CD4-positive, alpha-beta memory T cell (primary cell): ENCODE results near the gene PLA1A. TPM values are rescaled to one million over a fixed set of nuclear protein-coding genes. Genes with fewer than 3 reads are reported as not detected.

Source experiments
- CTCF ChIA-PET: fragments of 350-600 bp; sonication (Branson Sonifier 250); formaldehyde crosslinking; loops from one replicate; lab custom pipeline; 2021; ENCODE audit warnings: inconsistent platforms; ENCODE audit not compliant: partially characterized antibody; lab: Charles Lee
- POLR2A ChIA-PET: fragments of 350-600 bp; sonication (Branson Sonifier 250); formaldehyde crosslinking; loops from one replicate; lab custom pipeline; 2021; ENCODE audit not compliant: partially characterized antibody; lab: Charles Lee
- DNase-seq, 5 donors: peaks; one replicate each; pipeline versions ENCODE4 v3.0.0 to v3.0.0-alpha.2; 2020 to 2022; ENCODE audit warnings: mixed read lengths in 1 of 5
- H3K27ac ChIP-seq: one replicate; pipeline ENCODE4 v1.7.0; 2013; ENCODE audit warnings: low read depth, low read length
- H3K27me3 ChIP-seq: 2 replicates; pipeline ENCODE4 v1.7.0; 2013; ENCODE audit warnings: mild to moderate bottlenecking, low read length, moderate library complexity; ENCODE audit not compliant: insufficient read depth
- H3K36me3 ChIP-seq: 2 replicates; pipeline ENCODE4 v1.7.0; 2013; ENCODE audit warnings: mild to moderate bottlenecking, low read length, moderate library complexity; ENCODE audit not compliant: insufficient read depth
- H3K4me1 ChIP-seq: 2 replicates; pipeline ENCODE4 v1.7.0; 2013; ENCODE audit warnings: mild to moderate bottlenecking, low read length, moderate library complexity; ENCODE audit not compliant: insufficient read depth
- H3K4me3 ChIP-seq, 2 donors: one replicate each; pipeline ENCODE4 v1.7.0; 2013; ENCODE audit warnings: low read length in 2 of 2, mild to moderate bottlenecking in 1 of 2
- H3K9me3 ChIP-seq, 2 donors: one replicate each; pipeline ENCODE4 v1.7.0; 2013; ENCODE audit warnings: low read length in 2 of 2, control low read depth in 1 of 2; ENCODE audit not compliant: control insufficient read depth in 1 of 2
- H3K27ac Mint-ChIP-seq, 7 donors: one replicate each; pipeline ENCODE4 v1.8.0; 2020 to 2021; ENCODE audit warnings: mixed read lengths in 7 of 7, mild to moderate bottlenecking in 6 of 7, inconsistent platforms in 3 of 7, moderate library complexity in 3 of 7
- H3K27me3 Mint-ChIP-seq, 2 donors: one replicate each; pipeline ENCODE4 v1.8.0; 2020 to 2021; ENCODE audit warnings: mixed read lengths in 2 of 2
- H3K36me3 Mint-ChIP-seq, 2 donors: one replicate each; pipeline ENCODE4 v1.8.0; 2020 to 2021; ENCODE audit warnings: mixed read lengths in 2 of 2, inconsistent platforms in 1 of 2, mild to moderate bottlenecking in 1 of 2
- H3K4me1 Mint-ChIP-seq, 4 donors: one replicate each; pipeline ENCODE4 v1.8.0; 2020 to 2021; ENCODE audit warnings: mixed read lengths in 4 of 4, mild to moderate bottlenecking in 1 of 4
- H3K4me3 Mint-ChIP-seq, 8 donors: one replicate each; pipeline ENCODE4 v1.8.0; 2020 to 2021; ENCODE audit warnings: mixed read lengths in 8 of 8, mild to moderate bottlenecking in 7 of 8, moderate library complexity in 6 of 8, inconsistent platforms in 3 of 8
- H3K9me3 Mint-ChIP-seq, 8 donors: one replicate each; pipeline ENCODE4 v1.8.0; 2020 to 2021; ENCODE audit warnings: mixed read lengths in 8 of 8, mild to moderate bottlenecking in 5 of 8, inconsistent platforms in 3 of 8, moderate library complexity in 1 of 8
- intact Hi-C: fragments of 100-400 bp; cut with micrococcal nuclease; formaldehyde crosslinking; loops from one replicate; pipeline ENCODE4 v1.15.1; 2023
- polyA plus RNA-seq, 2 donors: library from polyadenylated mRNA; unstranded; fragments of 300-500 nt; fragmentation: Illumina TruSeq; gene quantifications; one replicate each; pipeline ENCODE4 v1.2.3, GENCODE V29; 2021
- total RNA-seq, 2 experiments: library from RNA; stranded (reverse); gene quantifications; one replicate each; pipeline ENCODE4 v1.2.3, GENCODE V29; 2021

The PLA1A gene
- total and polyA plus RNA-seq, 4 experiments from 2014 or later = not detected

- intact Hi-C loops = no loop called here
- DNase-seq = peak in 1 of 5 donors; percentile 49
- no peaks in the 10 kb centered on the region for H3K27me3 ChIP-seq
- H3K27ac ChIP-seq = no peak overlapping the region
- POLR2A ChIA-PET = interaction anchor here (1.0 kb wide), 1 partner anchor 49 kb away, joined by 3 read pairs; the partner anchor contains the start of gene COX17
- Mint-ChIP-seq H3K27me3 (peaks cover 1 to 2% of the 10 kb centered on the region in 2 donors), H3K9me3 (no peaks in the 10 kb centered on the region), H3K4me3 (peak overlapping the region in 2 of 8 donors; percentile 43 to 54), H3K27ac (peak overlapping the region in 2 of 7 donors; percentile 58 to 75), H3K36me3 (no peaks in the 10 kb centered on the region), H3K4me1 (peaks cover 19 to 36% (median 24%) of the 10 kb centered on the region in 4 donors)
- no peaks in the 10 kb centered on the region for H3K9me3 ChIP-seq
- peaks cover 34% of the 10 kb centered on the region for H3K4me1 ChIP-seq
- H3K36me3 ChIP-seq = no peaks in the 10 kb centered on the region
- CTCF ChIA-PET = no interaction called here
- no peak overlapping the region for H3K4me3 ChIP-seq
These were observed 31.2 kb downstream of the PLA1A start for GRCh38 chr3:119628816-119629445.

GRCh38 chr3:119630128-119630879 lies 32.6 kb downstream of the PLA1A start:
- Mint-ChIP-seq H3K4me1 (peaks cover 19 to 36% (median 24%) of the 10 kb centered on the region in 4 donors), H3K27me3 (peaks cover 0 to 2% of the 10 kb centered on the region in 2 donors), H3K27ac (no peak overlapping the region), H3K9me3 (no peaks in the 10 kb centered on the region), H3K4me3 (no peak overlapping the region), H3K36me3 (no peaks in the 10 kb centered on the region)
- CTCF ChIA-PET = no interaction called here
- H3K9me3 ChIP-seq = no peaks in the 10 kb centered on the region
- H3K27me3 ChIP-seq = no peaks in the 10 kb centered on the region
- H3K27ac ChIP-seq = no peak overlapping the region
- peaks cover 34% of the 10 kb centered on the region for H3K4me1 ChIP-seq
- no peak overlapping the region for H3K4me3 ChIP-seq
- POLR2A ChIA-PET = no interaction called here
- no peak for DNase-seq
- intact Hi-C loops = no loop called here
- H3K36me3 ChIP-seq = no peaks in the 10 kb centered on the region

- Mint-ChIP-seq H3K27ac (no peak overlapping the region), H3K27me3 (peaks cover 0 to 2% of the 10 kb centered on the region in 2 donors), H3K9me3 (no peaks in the 10 kb centered on the region), H3K4me3 (no peak overlapping the region), H3K36me3 (no peaks in the 10 kb centered on the region), H3K4me1 (peaks cover 17 to 35% (median 22%) of the 10 kb centered on the region in 4 donors)
- H3K4me3 ChIP-seq = no peak overlapping the region
- no peak for DNase-seq
- no peaks in the 10 kb centered on the region for H3K9me3 ChIP-seq
- no peaks in the 10 kb centered on the region for H3K27me3 ChIP-seq
- no peak overlapping the region for H3K27ac ChIP-seq
- ChIA-PET POLR2A (no interaction called here), CTCF (no interaction called here)
- peaks cover 32% of the 10 kb centered on the region for H3K4me1 ChIP-seq
- H3K36me3 ChIP-seq = no peaks in the 10 kb centered on the region
- intact Hi-C loops = no loop called here
These were observed 33.2 kb downstream of the PLA1A start for GRCh38 chr3:119630880-119631329.

- intact Hi-C loops = no loop called here
- CTCF ChIA-PET = no interaction called here
- Mint-ChIP-seq H3K36me3 (no peaks in the 10 kb centered on the region), H3K9me3 (no peaks in the 10 kb centered on the region), H3K27me3 (peaks cover 0 to 2% of the 10 kb centered on the region in 2 donors), H3K4me1 (peaks cover 13 to 29% (median 19%) of the 10 kb centered on the region in 4 donors), H3K27ac (no peak overlapping the region), H3K4me3 (no peak overlapping the region)
- no peaks in the 10 kb centered on the region for H3K27me3 ChIP-seq
- no peaks in the 10 kb centered on the region for H3K36me3 ChIP-seq
- H3K4me3 ChIP-seq = no peak overlapping the region
- H3K4me1 ChIP-seq = peaks cover 26% of the 10 kb centered on the region
- POLR2A ChIA-PET = no interaction called here
- no peaks in the 10 kb centered on the region for H3K9me3 ChIP-seq
- no peak overlapping the region for H3K27ac ChIP-seq
- no peak for DNase-seq
These were observed 33.8 kb downstream of the PLA1A start for GRCh38 chr3:119631516-119631915.

DNA sequence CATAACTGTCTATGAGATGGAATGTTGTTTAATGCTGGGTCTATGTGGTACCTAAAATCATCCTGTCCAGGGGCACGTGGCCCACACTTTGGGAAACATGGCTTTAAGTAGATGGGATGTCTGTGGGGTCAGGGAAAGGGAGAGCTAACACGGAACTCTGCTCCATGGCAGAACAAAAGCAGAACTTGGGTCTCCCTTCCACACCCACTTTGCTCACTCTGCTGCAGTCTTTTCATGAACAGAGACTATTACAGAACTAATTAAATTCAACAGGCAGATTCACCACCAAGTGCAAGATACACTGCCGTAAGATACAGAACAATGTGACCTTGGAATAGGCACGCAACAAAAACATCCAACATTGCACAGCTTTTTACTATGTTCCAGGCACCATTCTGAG lies 34.5 kb downstream of the PLA1A start:
- POLR2A ChIA-PET = no interaction called here
- no peak for DNase-seq
- Histone ChIP-seq H3K27me3 (no peaks in the 10 kb centered on the region), H3K27ac (no peak overlapping the region), H3K4me1 (peaks cover 19% of the 10 kb centered on the region), H3K9me3 (no peaks in the 10 kb centered on the region), H3K36me3 (no peaks in the 10 kb centered on the region), H3K4me3 (no peak overlapping the region)
- Mint-ChIP-seq H3K4me1 (peaks cover 13 to 25% (median 15%) of the 10 kb centered on the region in 4 donors), H3K27ac (no peak overlapping the region), H3K36me3 (no peaks in the 10 kb centered on the region), H3K4me3 (no peak overlapping the region), H3K9me3 (no peaks in the 10 kb centered on the region), H3K27me3 (peaks cover 0 to 2% of the 10 kb centered on the region in 2 donors)
- intact Hi-C loops = no loop called here
- CTCF ChIA-PET = no interaction called here

DNA sequence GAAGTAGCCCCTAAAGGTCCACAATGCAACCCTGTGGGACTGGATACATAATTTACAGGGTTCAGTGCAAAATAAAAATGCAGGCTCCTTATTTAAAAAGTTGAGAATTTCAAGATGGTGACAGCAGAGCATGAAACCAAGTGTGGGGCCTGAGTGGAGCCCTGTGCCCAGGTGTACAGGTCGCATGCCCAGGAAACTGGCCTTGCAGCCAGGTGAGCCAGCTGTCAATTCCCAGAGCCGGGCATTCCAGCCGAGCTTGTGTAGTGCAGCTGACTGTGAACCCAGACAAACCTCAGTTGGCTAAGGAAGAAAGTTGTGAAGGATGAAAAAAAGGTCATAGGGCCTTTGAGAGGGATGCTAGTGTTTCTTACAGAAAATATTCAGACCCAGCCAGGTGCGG lies 35.1 kb downstream of the PLA1A start:
- Histone ChIP-seq H3K4me3 (no peak overlapping the region), H3K27me3 (no peaks in the 10 kb centered on the region), H3K9me3 (no peaks in the 10 kb centered on the region), H3K4me1 (peaks cover 13% of the 10 kb centered on the region), H3K36me3 (no peaks in the 10 kb centered on the region), H3K27ac (no peak overlapping the region)
- Mint-ChIP-seq H3K4me1 (peaks cover 10 to 21% (median 10%) of the 10 kb centered on the region in 4 donors), H3K9me3 (no peaks in the 10 kb centered on the region), H3K36me3 (no peaks in the 10 kb centered on the region), H3K27me3 (peaks cover 0 to 2% of the 10 kb centered on the region in 2 donors), H3K27ac (no peak overlapping the region), H3K4me3 (no peak overlapping the region)
- DNase-seq = no peak
- intact Hi-C loops = no loop called here
- POLR2A ChIA-PET = no interaction called here
- CTCF ChIA-PET = no interaction called here

DNA sequence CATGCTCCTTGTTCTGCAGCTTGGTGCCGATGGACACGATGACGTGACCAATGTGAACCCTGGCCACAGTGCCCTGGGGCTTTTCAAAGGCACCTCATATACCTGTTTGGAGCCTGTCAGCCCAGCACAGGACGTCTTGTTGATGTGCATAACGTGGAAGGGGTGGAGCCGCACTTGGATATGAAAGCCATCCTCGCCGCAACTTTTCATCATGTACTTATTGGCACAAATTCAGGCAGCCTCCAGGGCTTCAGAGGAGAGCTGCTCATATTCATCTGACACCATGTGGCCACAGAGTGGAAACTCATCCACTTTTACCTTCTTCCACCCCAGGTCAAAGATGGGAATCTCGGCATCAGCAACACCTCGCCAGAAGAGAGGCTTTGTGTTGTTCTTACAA lies 38.0 kb downstream of the PLA1A start:
- Mint-ChIP-seq H3K27me3 (peaks cover 0 to 1% of the 10 kb centered on the region in 2 donors), H3K36me3 (peaks cover 5% of the 10 kb centered on the region in 2 donors), H3K4me1 (peaks cover 8 to 16% (median 11%) of the 10 kb centered on the region in 4 donors), H3K4me3 (peak overlapping the region in 1 of 8 donors; percentile 13), H3K27ac (no peak overlapping the region), H3K9me3 (peaks cover 0 to 2% (median 0%) of the 10 kb centered on the region in 8 donors)
- no peaks in the 10 kb centered on the region for H3K27me3 ChIP-seq
- peaks cover 17% of the 10 kb centered on the region for H3K4me1 ChIP-seq
- intact Hi-C loops = no loop called here
- ChIA-PET CTCF (no interaction called here), POLR2A (no interaction called here)
- no peaks in the 10 kb centered on the region for H3K36me3 ChIP-seq
- DNase-seq = no peak
- H3K4me3 ChIP-seq = no peak overlapping the region
- H3K27ac ChIP-seq = no peak overlapping the region
- H3K9me3 ChIP-seq = no peaks in the 10 kb centered on the region
